GM12874 (cell line): ENCODE measurements around the gene HBB.

Experiments used
- CTCF ChIP-seq: IDR thresholded peaks from 2 replicates; pipeline ENCODE4 v1.5.1; 2011; ENCODE audit warnings: low read depth, mild to moderate bottlenecking, control low read depth, low read length, moderate library complexity; ENCODE audit not compliant: insufficient read depth

Gene HBB

DNA sequence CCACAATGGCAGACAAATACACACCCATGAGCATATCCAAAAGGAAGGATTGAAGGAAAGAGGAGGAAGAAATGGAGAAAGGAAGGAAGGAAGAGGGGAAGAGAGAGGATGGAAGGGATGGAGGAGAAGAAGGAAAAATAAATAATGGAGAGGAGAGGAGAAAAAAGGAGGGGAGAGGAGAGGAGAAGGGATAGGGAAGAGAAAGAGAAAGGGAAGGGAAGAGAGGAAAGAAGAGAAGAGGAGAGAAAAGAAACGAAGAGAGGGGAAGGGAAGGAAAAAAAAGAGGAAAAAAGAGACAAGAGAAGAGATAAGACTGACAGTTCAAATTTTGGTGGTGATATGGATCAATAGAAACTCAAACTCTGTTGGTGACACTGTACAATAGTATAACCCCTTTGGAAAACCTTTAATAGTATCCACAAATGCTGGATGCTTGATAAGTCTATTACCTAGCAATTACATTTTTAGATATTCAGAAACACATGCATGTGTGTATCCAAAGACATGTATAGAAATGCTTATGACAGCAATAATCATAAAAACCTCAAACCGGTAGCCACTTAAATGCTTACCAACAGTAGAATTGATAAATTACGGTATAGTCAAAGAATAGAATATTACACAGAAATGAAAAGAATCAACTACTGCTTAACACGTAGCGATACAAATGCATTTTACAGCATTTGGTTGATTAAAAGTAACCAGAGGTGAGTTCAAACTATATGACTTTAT, 8.7 kb upstream of the HBB start:
- no peak for TF ChIP-seq CTCF

DNA sequence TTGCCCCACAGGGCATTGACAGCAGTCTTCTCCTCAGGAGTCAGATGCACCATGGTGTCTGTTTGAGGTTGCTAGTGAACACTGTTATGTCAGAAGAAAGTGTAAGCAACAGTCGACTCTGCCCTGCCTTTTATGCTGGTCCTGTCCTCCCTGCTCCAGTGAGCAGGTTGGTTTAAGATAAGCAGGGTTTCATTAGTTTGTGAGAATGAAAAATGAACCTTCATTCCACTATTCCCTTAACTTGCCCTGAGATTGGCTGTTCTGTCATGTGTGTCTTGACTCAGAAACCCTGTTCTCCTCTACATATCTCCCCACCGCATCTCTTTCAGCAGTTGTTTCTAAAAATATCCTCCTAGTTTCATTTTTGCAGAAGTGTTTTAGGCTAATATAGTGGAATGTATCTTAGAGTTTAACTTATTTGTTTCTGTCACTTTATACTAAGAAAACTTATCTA, 7.5 kb upstream of the HBB start, which contains the start of gene HBD:
HBD (minus strand) TSS at position 103 of the 454 bp plus-strand sequence; CDS start at position 53, 50 bp downstream.
- TF ChIP-seq CTCF: no peak

GRCh38 chr11:5233307-5233706, 6.4 kb upstream of the HBB start:
- TF ChIP-seq CTCF: no peak

- no peak for TF ChIP-seq CTCF
These were observed 6.0 kb upstream of the HBB start for GRCh38 chr11:5232821-5233220.

- TF ChIP-seq CTCF: no peak
These were observed 5.3 kb upstream of the HBB start for GRCh38 chr11:5232176-5232575.

GRCh38 chr11:5231111-5231510, 4.2 kb upstream of the HBB start:
- no peak for TF ChIP-seq CTCF

DNA sequence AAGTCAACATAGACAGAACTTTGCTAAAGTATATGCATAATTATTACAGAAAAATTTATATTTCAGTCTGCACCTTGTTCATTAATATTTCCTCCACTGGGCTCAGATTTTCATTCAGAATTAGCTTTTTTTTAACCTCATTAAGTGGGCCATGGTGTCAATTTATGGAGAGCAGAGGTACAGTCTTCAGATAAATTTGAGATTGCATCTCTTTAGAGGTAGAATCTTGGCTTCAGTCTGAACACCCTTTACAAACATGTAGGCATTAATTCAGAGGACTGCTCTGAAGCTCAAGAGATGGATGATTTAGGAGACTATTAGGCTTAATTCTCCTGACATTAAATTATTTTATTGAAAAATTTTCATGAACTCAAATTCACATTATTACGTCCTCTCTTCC, 3.4 kb upstream of the HBB start:
- TF ChIP-seq CTCF: no peak
